ENCODE measurements around the gene FERMT3. TPM values are rescaled to one million over a fixed set of nuclear protein-coding genes. Genes with fewer than 3 reads are reported as not detected.

Gene FERMT3
- total and polyA plus RNA-seq, 2 of the 8 experiments (the other 6 are each of a cell fraction or from before 2014, with no cell fraction given) = 1.4 to 3.7 TPM

DNA sequence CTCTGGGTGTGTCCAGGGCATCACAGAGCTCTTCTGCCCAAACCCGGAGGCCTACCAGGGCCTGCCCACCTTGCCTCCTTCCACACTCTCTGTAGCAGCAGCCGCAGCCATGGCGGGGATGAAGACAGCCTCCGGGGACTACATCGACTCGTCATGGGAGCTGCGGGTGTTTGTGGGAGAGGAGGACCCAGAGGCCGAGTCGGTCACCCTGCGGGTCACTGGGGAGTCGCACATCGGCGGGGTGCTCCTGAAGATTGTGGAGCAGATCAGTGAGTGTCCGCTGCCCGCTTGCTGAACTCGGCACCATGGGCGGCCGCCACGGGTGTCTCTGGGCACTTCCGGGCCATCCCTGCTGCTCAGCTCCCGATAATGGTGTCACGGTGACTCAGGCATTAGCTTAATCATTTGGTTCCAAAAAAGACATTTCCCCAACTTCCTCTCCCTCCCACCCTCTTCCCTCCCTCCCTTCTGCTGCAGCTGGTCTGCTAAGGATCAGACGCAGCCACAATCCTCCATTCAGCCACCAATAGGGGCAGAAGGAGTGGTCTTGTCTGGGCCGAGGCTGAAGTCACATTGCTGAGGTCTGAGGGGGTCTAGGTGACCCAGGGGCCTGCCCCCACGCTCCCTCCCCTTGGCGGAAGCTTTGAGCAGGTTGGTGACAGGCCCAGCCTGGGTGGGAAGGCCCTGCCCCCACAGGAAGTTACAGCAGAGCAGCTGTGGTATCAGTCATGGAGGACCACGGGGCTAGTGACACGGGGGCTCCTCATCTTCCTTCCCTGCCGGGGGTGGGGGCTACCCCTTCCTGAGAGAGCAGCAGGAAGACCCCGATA is 950 bp downstream of the FERMT3 start (continued):
- TF ChIP-seq TBP (IDR thresholded peaks at IDR 0.05; ENCODE audit: low read depth, low read length) = no peak
- TF ChIP-seq TCF12 (IDR thresholded peaks at IDR 0.05; ENCODE audit: low read depth, low read length) = no peak
- TF ChIP-seq POU5F1 (IDR thresholded peaks at IDR 0.05; ENCODE audit: low read depth, low read length) = no peak

Measured in H1 (cell line).